PFSK-1 (cell line): ENCODE results near the gene EP400.

ENCODE experiments used
- POLR2AphosphoS5 ChIP-seq: IDR thresholded peaks from 2 replicates; pipeline ENCODE4 v1.6.1; 2012; ENCODE audit warnings: low read depth, mild to moderate bottlenecking, control low read depth, low read length, moderate library complexity
- REST ChIP-seq, 2 experiments: IDR thresholded peaks; 2 replicates each; pipeline versions ENCODE4 v1.6.1 to v1.8.0; 2011 to 2012; ENCODE audit warnings: low read depth in 2 of 2, low read length in 2 of 2, control low read depth in 1 of 2, inconsistent platforms in 1 of 2, mild to moderate bottlenecking in 1 of 2, moderate library complexity in 1 of 2; ENCODE audit not compliant: insufficient read depth in 1 of 2
- SIN3A ChIP-seq: IDR thresholded peaks from 2 replicates; pipeline ENCODE4 v1.6.1; 2012; ENCODE audit warnings: mild to moderate bottlenecking, low read length, moderate library complexity, borderline replicate concordance; ENCODE audit not compliant: insufficient read depth

- no peak for TF ChIP-seq REST (IDR thresholded peaks at IDR 0.05; ENCODE audit: insufficient read depth in 1 of 2, low read depth in 2 of 2, low read length in 2 of 2)
- TF ChIP-seq POLR2AphosphoS5 = no peak
- no peak for TF ChIP-seq SIN3A
These were observed 34.6 kb downstream of the EP400 start for GRCh38 chr12:131984334-131984733.
